D721Med (cell line): ENCODE measurements around the gene TMEM135.

Experiments used
- DNase-seq: peaks from one replicate; pipeline ENCODE4 v3.0.0; 2011; ENCODE audit warnings: low spot score; ENCODE audit not compliant: insufficient read length
- FAIRE-seq: peaks from 2 replicates; lab custom pipeline; 2011; peaks lifted over from hg19 to GRCh38; lab: Jason Lieb, UNC
- CTCF ChIP-seq: IDR thresholded peaks from 2 replicates; pipeline ENCODE4 v1.5.1; 2012; ENCODE audit warnings: mild to moderate bottlenecking, control low read depth; ENCODE audit not compliant: insufficient read depth; ENCODE audit errors: missing control alignments

TMEM135 gene

GRCh38 chr11:87307101-87307500 is 269.4 kb downstream of the TMEM135 start:
- no peak for DNase-seq
- no peak for TF ChIP-seq CTCF
- FAIRE-seq = no peak

- no peak for TF ChIP-seq CTCF
- DNase-seq (no peak), FAIRE-seq (no peak)
These were observed 277.5 kb downstream of the TMEM135 start for GRCh38 chr11:87315229-87315628.

- no peak for TF ChIP-seq CTCF
- FAIRE-seq (no peak), DNase-seq (no peak)
These were observed 278.8 kb downstream of the TMEM135 start for GRCh38 chr11:87316491-87316890.

- DNase-seq (no peak), FAIRE-seq (no peak)
- no peak for TF ChIP-seq CTCF
These were observed 279.7 kb downstream of the TMEM135 start for GRCh38 chr11:87317441-87317840.

GRCh38 chr11:87320123-87320522 is 282.4 kb downstream of the TMEM135 start:
- DNase-seq = no peak
- no peak for FAIRE-seq
- no peak for TF ChIP-seq CTCF

- no peak for TF ChIP-seq CTCF
- FAIRE-seq (no peak), DNase-seq (no peak)
These were observed 284.8 kb downstream of the TMEM135 start for GRCh38 chr11:87322568-87322967.

GRCh38 chr11:87323899-87324298 is 286.2 kb downstream of the TMEM135 start:
- TF ChIP-seq CTCF = no peak
- FAIRE-seq (no peak), DNase-seq (no peak)
